ENCODE data around the gene PRPSAP1.

DNA sequence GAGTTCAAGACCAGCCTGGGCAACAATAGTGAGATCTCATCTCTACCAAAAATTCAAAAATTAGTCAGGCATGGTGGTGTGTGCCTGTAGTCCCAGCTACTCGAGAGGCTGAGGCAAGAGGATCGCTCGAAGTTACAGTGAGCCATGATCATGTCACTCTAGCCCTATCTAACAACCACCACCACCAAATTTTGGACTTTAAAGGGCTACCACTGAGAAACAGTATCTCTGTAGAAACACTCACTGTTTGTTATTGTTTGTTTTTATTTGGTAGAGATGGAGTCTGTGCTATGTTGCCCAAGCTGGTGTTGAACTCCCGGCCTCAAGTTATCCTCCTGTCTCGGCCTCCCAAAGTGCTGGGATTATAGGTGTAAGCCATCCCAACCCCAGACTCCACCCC lies 89.8 kb downstream of the PRPSAP1 start:
- no peak for TF ChIP-seq CEBPB (IDR thresholded peaks at IDR 0.05)
- no peak for TF ChIP-seq RAD21 (IDR thresholded peaks at IDR 0.05; ENCODE audit: low read depth)
- no peak for TF ChIP-seq EGR1 (IDR thresholded peaks at IDR 0.05)
- no peak for TF ChIP-seq TEAD4 (IDR thresholded peaks at IDR 0.05)
- no peak for TF ChIP-seq TCF12 (IDR thresholded peaks at IDR 0.05; ENCODE audit: low read depth)
- TF ChIP-seq EP300 (IDR thresholded peaks at IDR 0.05; ENCODE audit: borderline replicate concordance), result no peak
